H1 (cell line): ENCODE results near the gene KIF1B. TPM values are rescaled to one million over a fixed set of nuclear protein-coding genes. Genes with fewer than 3 reads are reported as not detected.

ENCODE experiments used
- CTCF ChIA-PET: fragments of 300-600 bp; sonication (Branson Sonifier 250); formaldehyde crosslinking; loops from one replicate; lab custom pipeline; 2021; ENCODE audit not compliant: partially characterized antibody; lab: Charles Lee
- POLR2A ChIA-PET: fragments of 300-600 bp; sonication (Branson Sonifier 250); formaldehyde crosslinking; loops from one replicate; lab custom pipeline; 2021; ENCODE audit warnings: inconsistent platforms; ENCODE audit not compliant: partially characterized antibody; lab: Charles Lee
- DNase-seq, 2 experiments: peaks; one replicate each; pipeline versions ENCODE4 v3.0.0 to v3.0.0-alpha.2; 2010 to 2022; ENCODE audit warnings: low spot score in 2 of 2, low read depth in 1 of 2, mixed read lengths in 1 of 2
- FAIRE-seq: peaks from 2 replicates; lab custom pipeline; 2011; peaks lifted over from hg19 to GRCh38; lab: Jason Lieb, UNC
- H2AFZ ChIP-seq: 2 replicates; pipeline ENCODE4 v1.8.1; 2012; ENCODE audit warnings: low read length, inconsistent platforms
- H2AK5ac ChIP-seq: 2 replicates; pipeline ENCODE4 v1.6.1; 2013; ENCODE audit warnings: low read depth, low read length
- H2BK120ac ChIP-seq: replicated peaks from 2 replicates; pipeline ENCODE3; 2013; ENCODE audit warnings: low read depth, low read length, inconsistent platforms
- H2BK12ac ChIP-seq: 2 replicates; pipeline ENCODE4 v1.6.1; 2013; ENCODE audit warnings: low read depth, low read length
- H2BK15ac ChIP-seq: 2 replicates; pipeline ENCODE4 v1.6.1; 2013; ENCODE audit warnings: low read length
- H2BK20ac ChIP-seq: 2 replicates; pipeline ENCODE4 v1.6.1; 2013; ENCODE audit warnings: low read length
- H2BK5ac ChIP-seq: 2 replicates; pipeline ENCODE4 v1.6.1; 2013; ENCODE audit warnings: low read depth, low read length
- H3K14ac ChIP-seq: 2 replicates; pipeline ENCODE4 v1.6.1; 2013; ENCODE audit warnings: inconsistent platforms; ENCODE audit not compliant: insufficient read length
- H3K18ac ChIP-seq: 2 replicates; pipeline ENCODE4 v1.6.1; 2013; ENCODE audit warnings: low read length; ENCODE audit errors: extremely low read depth
- H3K23ac ChIP-seq: 2 replicates; pipeline ENCODE4 v1.6.1; 2013; ENCODE audit warnings: inconsistent platforms; ENCODE audit not compliant: insufficient read length
- H3K23me2 ChIP-seq: 2 replicates; pipeline ENCODE4 v1.6.1; 2013; ENCODE audit warnings: low read depth, low read length
- H3K27ac ChIP-seq: 2 replicates; pipeline ENCODE4 v1.6.1; 2011; ENCODE audit warnings: low read depth, low read length, inconsistent platforms
- H3K27me3 ChIP-seq, 4 experiments: replicated peaks in 1 of 4; 1 replicate in 1 of 4; 2 replicates in 3 of 4; pipeline versions ENCODE4 v1.6.1 to v1.8.1; 2011 to 2013; ENCODE audit warnings: low read length in 3 of 4, mild to moderate bottlenecking in 3 of 4, inconsistent platforms in 2 of 4, mixed read lengths in 2 of 4, moderate library complexity in 1 of 4; ENCODE audit not compliant: control insufficient read depth in 3 of 4, insufficient read depth in 3 of 4; ENCODE audit errors: extremely low read depth in 1 of 4
- H3K36me3 ChIP-seq, 4 experiments: 2 replicates each; pipeline versions ENCODE4 v1.6.1 to v1.8.1; 2011 to 2013; ENCODE audit warnings: mild to moderate bottlenecking in 4 of 4, low read length in 3 of 4, moderate library complexity in 2 of 4, control low read depth in 1 of 4, inconsistent platforms in 1 of 4; ENCODE audit not compliant: insufficient read depth in 4 of 4, control insufficient read depth in 2 of 4
- H3K4ac ChIP-seq: replicated peaks from 2 replicates; pipeline ENCODE3; 2013; ENCODE audit warnings: low read length, low read depth, mixed read lengths, inconsistent platforms; ENCODE audit not compliant: insufficient read length
- H3K4me1 ChIP-seq, 4 experiments: replicated peaks in 1 of 4; 1 replicate in 1 of 4; 2 replicates in 3 of 4; pipeline versions ENCODE4 v1.6.1 to v1.8.1; 2011 to 2013; ENCODE audit warnings: low read length in 3 of 4, inconsistent platforms in 2 of 4, mixed read lengths in 1 of 4; ENCODE audit not compliant: insufficient read depth in 4 of 4, control insufficient read depth in 3 of 4
- H3K4me2 ChIP-seq, 2 experiments: 2 replicates each; pipeline versions ENCODE4 v1.6.1 to v1.8.1; 2011 to 2013; ENCODE audit warnings: low read depth in 2 of 2, low read length in 2 of 2, control low read depth in 1 of 2, inconsistent platforms in 1 of 2, mild to moderate bottlenecking in 1 of 2; ENCODE audit not compliant: insufficient read depth in 1 of 2
- H3K4me3 ChIP-seq, 4 experiments: fragments of 200-600, 300-600 bp in 1 of 4; sonication (generic), shearing (Covaris generic), sonication (Bioruptor Twin) in 1 of 4; 2 replicates each; pipeline versions ENCODE4 v1.5.1 to v1.8.1; 2011 to 2016; ENCODE audit warnings: low read length in 4 of 4, low read depth in 3 of 4, control low read depth in 2 of 4, inconsistent platforms in 2 of 4, mild to moderate bottlenecking in 2 of 4, mixed read lengths in 1 of 4, moderate library complexity in 1 of 4; ENCODE audit not compliant: insufficient read depth in 2 of 4; ENCODE audit errors: extremely low read depth in 1 of 4
- H3K56ac ChIP-seq: replicated peaks from 2 replicates; pipeline ENCODE3; 2013; ENCODE audit warnings: low read depth, mild to moderate bottlenecking, mixed read lengths, low read length, inconsistent platforms; ENCODE audit not compliant: insufficient read length
- H3K79me1 ChIP-seq: 2 replicates; pipeline ENCODE4 v1.6.1; 2013; ENCODE audit warnings: low read depth, low read length, control low read depth
- H3K79me2 ChIP-seq, 2 experiments: 2 replicates each; pipeline versions ENCODE4 v1.6.1 to v1.8.1; 2012 to 2013; ENCODE audit warnings: low read length in 2 of 2, mild to moderate bottlenecking in 2 of 2, inconsistent platforms in 1 of 2; ENCODE audit not compliant: insufficient read depth in 2 of 2, control insufficient read depth in 1 of 2
- H3K9ac ChIP-seq, 4 experiments: replicated peaks in 1 of 4; 1 replicate in 1 of 4; 2 replicates in 3 of 4; pipeline versions ENCODE4 v1.6.1 to v1.8.1; 2011 to 2013; ENCODE audit warnings: low read depth in 3 of 4, low read length in 3 of 4, control low read depth in 2 of 4, mild to moderate bottlenecking in 2 of 4, moderate library complexity in 2 of 4, inconsistent platforms in 1 of 4; ENCODE audit errors: extremely low read depth in 1 of 4
- H3K9me3 ChIP-seq, 2 experiments: 2 replicates each; pipeline versions ENCODE4 v1.6.1 to v1.8.1; 2012 to 2013; ENCODE audit warnings: mild to moderate bottlenecking in 2 of 2, moderate library complexity in 2 of 2, control low read depth in 1 of 2, inconsistent platforms in 1 of 2, low read depth in 1 of 2, low read length in 1 of 2, mixed read lengths in 1 of 2; ENCODE audit not compliant: insufficient read depth in 2 of 2
- H4K20me1 ChIP-seq, 2 experiments: replicated peaks in 1 of 2; 2 replicates each; pipeline versions ENCODE3 to v1.8.1; 2011 to 2013; ENCODE audit warnings: inconsistent platforms in 2 of 2, low read length in 2 of 2, mild to moderate bottlenecking in 1 of 2; ENCODE audit not compliant: insufficient read depth in 2 of 2, control insufficient read depth in 1 of 2
- H4K5ac ChIP-seq: 2 replicates; pipeline ENCODE4 v1.6.1; 2013; ENCODE audit warnings: low read length, low read depth, mixed read lengths, inconsistent platforms; ENCODE audit not compliant: insufficient read length
- H4K8ac ChIP-seq: 2 replicates; pipeline ENCODE4 v1.8.0; 2013; ENCODE audit warnings: mild to moderate bottlenecking, moderate library complexity, low read length, inconsistent platforms; ENCODE audit not compliant: insufficient read depth; ENCODE audit errors: extremely low read depth
- H4K91ac ChIP-seq: replicated peaks from 2 replicates; pipeline ENCODE3; 2013; ENCODE audit warnings: low read length, mixed read lengths, inconsistent platforms; ENCODE audit not compliant: insufficient read length
- FOSL1 ChIP-seq: IDR thresholded peaks from 2 replicates; pipeline ENCODE4 v1.6.1; 2011; ENCODE audit warnings: mild to moderate bottlenecking, low read depth, low read length, moderate library complexity; ENCODE audit not compliant: insufficient read depth
- KDM1A ChIP-seq: fragments of 200-600, 300-600 bp; sonication (generic); IDR thresholded peaks from 2 replicates; pipeline ENCODE4 v1.7.1; 2016; ENCODE audit warnings: mild to moderate bottlenecking, low read length, borderline replicate concordance
- SIRT6 ChIP-seq: IDR thresholded peaks from one replicate; pipeline ENCODE4 v1.7.1; 2012; ENCODE audit warnings: low read length, inconsistent platforms
- WGBS, 2 experiments: shearing (Covaris generic) in 1 of 2; methylation state at CpG; one replicate each; pipeline versions ENCODE4 v1.1.6 to v1.1.7; 2013 to 2015; ENCODE audit warnings: low lambda C conversion rate in 2 of 2, mixed read lengths in 2 of 2, inconsistent platforms in 1 of 2, low coverage in 1 of 2, missing lambda C conversion rate in 1 of 2; ENCODE audit not compliant: insufficient replicate concordance in 2 of 2, insufficient coverage in 1 of 2, insufficient read length in 1 of 2; ENCODE audit errors: extremely low coverage in 1 of 2, missing lambda C conversion rate in 1 of 2; 5-methylcytosine and 5-hydroxymethylcytosine counted together
- polyA plus RNA-seq, 7 experiments: library from polyadenylated mRNA; depleted of rRNA in 3 of 7; stranded (reverse) in 5 of 7; unstranded in 2 of 7; fragments of >200 nt in 5 of 7; fragments of 200-250 nt in 2 of 7; gene quantifications; 1 replicate in 5 of 7; 2 replicates in 1 of 7; 4 replicates in 1 of 7; pipeline versions ENCODE4 v1.2.1 to v1.2.3, GENCODE V29; 2011 to 2013; ENCODE audit warnings: missing spikeins in 2 of 7, mixed read lengths in 2 of 7
- total RNA-seq: library from RNA; stranded (reverse); fragmentation: NEBNext Ultra II Directional; extraction: Animal tissue kit (Norgen Biotek cat#: 25700); gene quantifications from 2 replicates; pipeline ENCODE4 v1.2.1, GENCODE V29; 2021

The KIF1B gene
- total and polyA plus RNA-seq, 2 of the 8 experiments (the other 6 are each of a cell fraction or from before 2014, with no cell fraction given): 39.1 to 74.2 TPM

DNA sequence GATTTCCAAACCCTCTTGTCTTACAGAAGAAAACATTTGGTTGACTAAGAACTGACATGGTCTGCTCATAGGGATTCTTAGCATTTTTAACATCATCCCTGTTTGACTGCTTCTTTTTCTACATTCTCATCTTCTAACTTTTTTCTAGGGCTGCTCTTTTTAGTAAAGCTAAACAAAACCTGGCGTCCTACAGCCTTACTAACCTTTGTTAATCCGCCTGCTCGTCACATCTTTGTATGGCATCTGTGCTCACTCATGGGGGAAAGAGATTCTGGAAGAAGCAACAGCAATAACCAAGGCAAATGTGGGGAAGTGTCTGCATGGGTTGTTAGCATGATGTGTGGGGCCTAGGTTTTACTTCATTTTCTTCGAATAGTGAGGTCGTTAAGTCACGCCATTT lies 92.0 kb downstream of the KIF1B start:
- Histone ChIP-seq H4K5ac (no peak overlapping the region), H3K14ac (no peak overlapping the region), H2BK120ac (no peak overlapping the region), H3K36me3 (peaks cover 4 to 37% (median 15%) of the 10 kb centered on the region in 4 experiments; a peak in 5 of 8 replicates), H3K23me2 (no peaks in the 10 kb centered on the region), H3K27me3 (no peaks in the 10 kb centered on the region), H3K23ac (no peak overlapping the region), H3K4ac (peak overlapping the region; percentile 75), H2BK15ac (no peak overlapping the region), H4K8ac (no peak overlapping the region), H3K4me2 (no peak overlapping the region), H3K9me3 (no peaks in the 10 kb centered on the region), H4K91ac (no peak overlapping the region), H3K4me3 (no peak overlapping the region), H3K4me1 (no peaks in the 10 kb centered on the region), H3K79me1 (no peaks in the 10 kb centered on the region), H2BK12ac (no peak overlapping the region; the same call in 1 of the 2 replicates), H3K9ac (no peak overlapping the region), H2AK5ac (no peak overlapping the region), H3K79me2 (no peaks in the 10 kb centered on the region), H3K18ac (no peak overlapping the region), H4K20me1 (peaks cover 0 to 1% of the 10 kb centered on the region in 2 experiments), H2BK5ac (no peak overlapping the region), H2AFZ (no peak overlapping the region), H2BK20ac (no peak overlapping the region), H3K56ac (no peak overlapping the region), H3K27ac (no peak overlapping the region)
- CTCF ChIA-PET: interaction anchor here (0.7 kb wide), 1 partner anchor 37 kb away, joined by 3 read pairs; no protein-coding TSS in a partner anchor
- WGBS, 2 experiments: 82% methylated on average over 6 of the region's 6 CpGs; no CpG with 5 or more reads in 1 of the 2 experiments
- POLR2A ChIA-PET: interaction anchor here (1.2 kb wide), 1 partner anchor 11 kb away, joined by 3 read pairs; no protein-coding TSS in a partner anchor
- FAIRE-seq: no peak
- DNase-seq: no peak
- no peak for TF ChIP-seq SIRT6
- TF ChIP-seq FOSL1: no peak
- TF ChIP-seq KDM1A: no peak
